Fibroblast of lung (primary cell): ENCODE measurements around the gene FBF1. TPM values are rescaled to one million over a fixed set of nuclear protein-coding genes. Genes with fewer than 3 reads are reported as not detected.
A peak's percentile ranks its signal among the peaks of the same experiment; 100 is the strongest.
"Not testable (repeated sequence)": the region's sequence is repeated elsewhere in the genome, so short reads cannot be mapped to it uniquely, and the experiment has no call there.

Experiments
- DNase-seq, 2 donors: peaks; one replicate each; pipeline versions ENCODE4 v3.0.0 to v3.0.0-alpha.2; 2010; ENCODE audit warnings: low read depth in 2 of 2
- H2AFZ ChIP-seq: 2 replicates; pipeline ENCODE4 v1.5.1; 2012; ENCODE audit warnings: low read length, control low read depth, inconsistent platforms
- H3K27ac ChIP-seq: 2 replicates; pipeline ENCODE4 v1.5.1; 2011; ENCODE audit warnings: low read length, control low read depth; ENCODE audit not compliant: insufficient read depth
- H3K27me3 ChIP-seq: 2 replicates; pipeline ENCODE4 v1.5.1; 2011; ENCODE audit warnings: mild to moderate bottlenecking, low read length; ENCODE audit not compliant: control insufficient read depth, insufficient read depth
- H3K36me3 ChIP-seq: 2 replicates; pipeline ENCODE4 v1.5.1; 2011; ENCODE audit warnings: low read length; ENCODE audit not compliant: control insufficient read depth, insufficient read depth
- H3K4me1 ChIP-seq: 2 replicates; pipeline ENCODE4 v1.5.1; 2011; ENCODE audit warnings: low read length; ENCODE audit not compliant: control insufficient read depth, insufficient read depth; ENCODE audit errors: extremely low read depth
- H3K4me2 ChIP-seq: 2 replicates; pipeline ENCODE4 v1.5.1; 2011; ENCODE audit warnings: low read length, control low read depth; ENCODE audit not compliant: insufficient read depth; ENCODE audit errors: extremely low read depth
- H3K4me3 ChIP-seq, 4 experiments: fragments of 200-600 bp in 1 of 4; sonication (generic) in 1 of 4; replicated peaks in 1 of 4; 2 replicates each; pipeline ENCODE4 v1.5.1; 2011 to 2016; ENCODE audit warnings: low read length in 4 of 4, low read depth in 3 of 4, mild to moderate bottlenecking in 3 of 4, control low read depth in 2 of 4, inconsistent platforms in 1 of 4, mixed read lengths in 1 of 4; ENCODE audit not compliant: insufficient read depth in 1 of 4; ENCODE audit errors: control extremely low read depth in 1 of 4
- H3K79me2 ChIP-seq: 2 replicates; pipeline ENCODE4 v1.5.1; 2012; ENCODE audit warnings: mild to moderate bottlenecking, low read length, inconsistent platforms; ENCODE audit not compliant: control insufficient read depth, insufficient read depth
- H3K9ac ChIP-seq: 2 replicates; pipeline ENCODE4 v1.5.1; 2011; ENCODE audit warnings: mild to moderate bottlenecking, low read length, control low read depth; ENCODE audit not compliant: insufficient read depth
- H3K9me3 ChIP-seq: 2 replicates; pipeline ENCODE4 v1.5.1; 2012; ENCODE audit warnings: low read depth, low read length; ENCODE audit not compliant: control insufficient read depth, insufficient read depth
- H4K20me1 ChIP-seq: 2 replicates; pipeline ENCODE4 v1.5.1; 2011; ENCODE audit warnings: low read length; ENCODE audit not compliant: control insufficient read depth, insufficient read depth; ENCODE audit errors: extremely low read depth
- EZH2 ChIP-seq: IDR thresholded peaks from 2 replicates; pipeline ENCODE4 v1.5.1; 2012; ENCODE audit warnings: low read length, control low read depth, mild to moderate bottlenecking; ENCODE audit errors: missing control alignments
- polyA plus RNA-seq, 2 donors: library from polyadenylated mRNA; depleted of rRNA in 1 of 2; stranded (reverse) in 1 of 2; unstranded in 1 of 2; fragments of >200 nt; gene quantifications; 2 replicates each; pipeline ENCODE4 v1.2.1, GENCODE V29; 2011 to 2012; ENCODE audit warnings: missing spikeins in 1 of 2
- total RNA-seq: library from RNA; depleted of rRNA; stranded (reverse); fragments of >200 nt; gene quantifications from 2 replicates; pipeline ENCODE4 v1.2.1, GENCODE V29; 2014
- TF ChIP-seq, protein P1 (sequence below), 2 donors: IDR thresholded peaks in 1 of 2; conservative IDR thresholded peaks in 1 of 2; 1 replicate in 1 of 2; 2 replicates in 1 of 2; pipeline ENCODE4 v1.5.1; 2011 to 2012; ENCODE audit warnings: low read length in 2 of 2, control low read depth in 1 of 2, inconsistent platforms in 1 of 2, low read depth in 1 of 2, mild to moderate bottlenecking in 1 of 2

Gene FBF1
- total and polyA plus RNA-seq, 2 donors (not counting 1 experiment from before 2014, with no cell fraction given), result 1.6 to 11.2 TPM

GRCh38 chr17:75872434-75873351 lies 68.1 kb downstream of the FBF1 start:
- no peak overlapping the region for H2AFZ ChIP-seq
- peak; percentile 70 to 75 for DNase-seq
- H4K20me1 ChIP-seq, result no peaks in the 10 kb centered on the region
- TF ChIP-seq, protein P1, sequence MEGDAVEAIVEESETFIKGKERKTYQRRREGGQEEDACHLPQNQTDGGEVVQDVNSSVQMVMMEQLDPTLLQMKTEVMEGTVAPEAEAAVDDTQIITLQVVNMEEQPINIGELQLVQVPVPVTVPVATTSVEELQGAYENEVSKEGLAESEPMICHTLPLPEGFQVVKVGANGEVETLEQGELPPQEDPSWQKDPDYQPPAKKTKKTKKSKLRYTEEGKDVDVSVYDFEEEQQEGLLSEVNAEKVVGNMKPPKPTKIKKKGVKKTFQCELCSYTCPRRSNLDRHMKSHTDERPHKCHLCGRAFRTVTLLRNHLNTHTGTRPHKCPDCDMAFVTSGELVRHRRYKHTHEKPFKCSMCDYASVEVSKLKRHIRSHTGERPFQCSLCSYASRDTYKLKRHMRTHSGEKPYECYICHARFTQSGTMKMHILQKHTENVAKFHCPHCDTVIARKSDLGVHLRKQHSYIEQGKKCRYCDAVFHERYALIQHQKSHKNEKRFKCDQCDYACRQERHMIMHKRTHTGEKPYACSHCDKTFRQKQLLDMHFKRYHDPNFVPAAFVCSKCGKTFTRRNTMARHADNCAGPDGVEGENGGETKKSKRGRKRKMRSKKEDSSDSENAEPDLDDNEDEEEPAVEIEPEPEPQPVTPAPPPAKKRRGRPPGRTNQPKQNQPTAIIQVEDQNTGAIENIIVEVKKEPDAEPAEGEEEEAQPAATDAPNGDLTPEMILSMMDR (conservative IDR thresholded peaks at IDR 0.05 in 1 of 2, IDR thresholded peaks at IDR 0.05 in 1 of 2; ENCODE audit: low read depth in 1 of 2, low read length in 2 of 2), result no peak
- no peak for TF ChIP-seq EZH2
- no peaks in the 10 kb centered on the region for H3K9me3 ChIP-seq
- H3K4me2 ChIP-seq, result peak overlapping the region; percentile 19
- no peaks in the 10 kb centered on the region for H3K36me3 ChIP-seq
- H3K79me2 ChIP-seq, result no peaks in the 10 kb centered on the region
- peaks cover 34% of the 10 kb centered on the region for H3K4me1 ChIP-seq
- peak overlapping the region; percentile 40 for H3K9ac ChIP-seq
- no peak overlapping the region for H3K4me3 ChIP-seq
- no peaks in the 10 kb centered on the region for H3K27me3 ChIP-seq
- peak overlapping the region; percentile 67 for H3K27ac ChIP-seq

- H3K9ac ChIP-seq, H3K9me3 ChIP-seq, H3K36me3 ChIP-seq, H4K20me1 ChIP-seq, H3K27me3 ChIP-seq, H3K79me2 ChIP-seq, DNase-seq: not testable (repeated sequence)
- Histone ChIP-seq H3K4me1 (peaks cover 16% of the 10 kb centered on the region), H2AFZ (peak overlapping the region; percentile 38), H3K4me2 (peak overlapping the region; percentile 44), H3K27ac (peak overlapping the region; percentile 88), H3K4me3 (peak overlapping the region in 1 of 4 experiments; percentile 32)
Measured at GRCh38 chr17:75870228-75870627, 70.6 kb downstream of the FBF1 start.

DNA sequence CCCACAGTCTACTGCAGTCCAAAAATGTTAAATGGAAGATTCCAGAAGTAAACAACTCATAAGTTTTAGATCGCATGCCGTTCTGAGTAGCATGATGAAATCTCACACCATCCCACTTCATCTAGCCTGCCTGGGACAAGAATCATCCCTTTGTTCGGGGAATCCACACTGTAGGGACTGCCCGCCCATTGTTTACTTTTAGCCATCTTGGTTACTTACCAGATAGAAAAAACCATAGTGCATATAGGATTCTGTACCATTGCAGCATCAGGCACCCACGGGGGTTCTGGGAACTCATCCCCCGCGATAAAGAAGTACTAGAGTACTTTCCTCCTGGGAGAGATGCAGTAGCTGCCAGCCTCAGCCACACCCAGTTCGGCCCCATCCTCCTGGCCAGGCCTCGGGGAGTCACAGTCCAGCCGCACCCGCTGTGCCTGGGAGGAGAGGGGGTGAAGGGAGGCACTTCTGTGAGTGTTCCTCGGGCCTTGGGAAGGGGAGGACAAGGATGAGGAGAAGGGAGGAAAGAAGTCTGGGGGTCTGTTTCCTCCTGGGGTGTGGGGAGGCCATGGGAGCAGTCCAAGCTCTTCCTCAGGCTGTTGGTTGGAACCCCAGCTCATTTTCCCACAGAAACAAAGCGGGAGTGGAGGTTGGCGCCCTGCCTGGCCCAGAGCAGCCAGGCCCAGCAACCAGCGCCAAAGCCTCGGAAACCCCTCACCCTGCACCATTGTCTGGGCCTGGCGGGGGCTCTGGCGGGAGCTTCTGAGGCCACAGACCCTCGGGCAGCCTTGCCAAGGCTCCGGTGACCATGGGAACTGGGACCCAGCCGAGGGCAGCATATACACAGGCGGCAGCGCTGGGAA lies 71.3 kb downstream of the FBF1 start:
- no peaks in the 10 kb centered on the region for H3K9me3 ChIP-seq
- no peaks in the 10 kb centered on the region for H3K27me3 ChIP-seq
- peaks cover 16% of the 10 kb centered on the region for H3K4me1 ChIP-seq
- H3K27ac ChIP-seq, result peak overlapping the region; percentile 88
- H3K79me2 ChIP-seq, result no peaks in the 10 kb centered on the region
- H3K36me3 ChIP-seq, result no peaks in the 10 kb centered on the region
- DNase-seq, result peak; percentile 40 to 83
- no peaks in the 10 kb centered on the region for H4K20me1 ChIP-seq
- H3K4me3 ChIP-seq, result peak overlapping the region in 3 of 4 experiments; percentile 3 to 32 (median 4)
- H3K4me2 ChIP-seq, result peak overlapping the region; percentile 77
- peak overlapping the region; percentile 74 for H2AFZ ChIP-seq
- TF ChIP-seq, protein P1 (conservative IDR thresholded peaks at IDR 0.05 in 1 of 2, IDR thresholded peaks at IDR 0.05 in 1 of 2; ENCODE audit: low read depth in 1 of 2, low read length in 2 of 2), result no peak
- H3K9ac ChIP-seq, result peak overlapping the region; percentile 48

GRCh38 chr17:75868730-75869281 lies 72.0 kb downstream of the FBF1 start:
- not testable (repeated sequence) for H3K79me2 ChIP-seq, H4K20me1 ChIP-seq, H3K36me3 ChIP-seq, H3K4me3 ChIP-seq, DNase-seq, H3K27me3 ChIP-seq, H3K9ac ChIP-seq, H3K9me3 ChIP-seq
- H3K27ac ChIP-seq, result peak overlapping the region; percentile 88
- peak overlapping the region; percentile 77 for H3K4me2 ChIP-seq
- peaks cover 19% of the 10 kb centered on the region for H3K4me1 ChIP-seq
- H2AFZ ChIP-seq, result peak overlapping the region; percentile 6
